Kidney glomerular epithelial cell (primary cell): ENCODE results near the gene INTS1.

Source experiments
- DNase-seq: peaks from one replicate; lab custom pipeline; 2025; lab: John Stamatoyannopoulos, UW

Gene INTS1

GRCh38 chr7:1503816-1504775, at the start of gene INTS1:
Gene INTS1, minus strand, starts transcription at chr7:1504389. Its CDS starts 429 bp downstream, at chr7:1503960.
- DNase-seq, result peak; percentile 84

GRCh38 chr7:1553512-1554210, 49.5 kb upstream of the INTS1 start:
- no peak for DNase-seq

GRCh38 chr7:1552200-1552599, 48.0 kb upstream of the INTS1 start:
- no peak for DNase-seq

- DNase-seq, result no peak
Observed at GRCh38 chr7:1550846-1551155, 46.6 kb upstream of the INTS1 start.

GRCh38 chr7:1550005-1550845, 46.0 kb upstream of the INTS1 start:
- DNase-seq, result no peak

GRCh38 chr7:1549357-1550004, 45.3 kb upstream of the INTS1 start:
- no peak for DNase-seq

GRCh38 chr7:1548944-1549343, 44.8 kb upstream of the INTS1 start:
- DNase-seq, result no peak

- no peak for DNase-seq
Observed at GRCh38 chr7:1548438-1548831, 44.2 kb upstream of the INTS1 start.

- no peak for DNase-seq
Observed at GRCh38 chr7:1547777-1548437, 43.7 kb upstream of the INTS1 start.

GRCh38 chr7:1546909-1547776, 43.0 kb upstream of the INTS1 start:
- DNase-seq, result no peak

GRCh38 chr7:1546274-1546908, 42.2 kb upstream of the INTS1 start:
- no peak for DNase-seq

- DNase-seq, result no peak
Observed at GRCh38 chr7:1545417-1546246, 41.4 kb upstream of the INTS1 start.

GRCh38 chr7:1544896-1545416, 40.8 kb upstream of the INTS1 start:
- no peak for DNase-seq

- DNase-seq, result no peak
Observed at GRCh38 chr7:1544178-1544895, 40.1 kb upstream of the INTS1 start.

- DNase-seq, result no peak
Observed at GRCh38 chr7:1543826-1544177, 39.6 kb upstream of the INTS1 start.

GRCh38 chr7:1542841-1543747, 38.9 kb upstream of the INTS1 start:
- DNase-seq, result no peak

- DNase-seq, result no peak
Observed at GRCh38 chr7:1542329-1542728, 38.1 kb upstream of the INTS1 start.
